Fibroblast of skin of abdomen (primary cell): Measurements from ENCODE around the gene POLG.

Experiments used
- DNase-seq: peaks from one replicate; pipeline ENCODE4 v3.0.0-alpha.2; 2013

POLG gene

GRCh38 chr15:89356634-89357298 is 22.1 kb upstream of the POLG start:
- no peak for DNase-seq

- no peak for DNase-seq
These were observed 19.4 kb upstream of the POLG start for GRCh38 chr15:89353991-89354390.

- DNase-seq, result no peak
These were observed 17.9 kb upstream of the POLG start for GRCh38 chr15:89352476-89352875.

GRCh38 chr15:89349206-89349558 is 14.6 kb upstream of the POLG start:
- DNase-seq, result no peak

GRCh38 chr15:89346516-89347231 is 12.1 kb upstream of the POLG start:
- no peak for DNase-seq

- no peak for DNase-seq
These were observed 10.6 kb upstream of the POLG start for GRCh38 chr15:89345248-89345647.

GRCh38 chr15:89342840-89343239 is 8.2 kb upstream of the POLG start:
- no peak for DNase-seq

GRCh38 chr15:89341316-89342005 is 6.8 kb upstream of the POLG start:
- no peak for DNase-seq

- no peak for DNase-seq
These were observed 5.9 kb upstream of the POLG start for GRCh38 chr15:89340573-89340972.

GRCh38 chr15:89338036-89338435 is 3.4 kb upstream of the POLG start:
- DNase-seq, result no peak

GRCh38 chr15:89335298-89336041 is 846 bp upstream of the POLG start:
- DNase-seq, result no peak

GRCh38 chr15:89333959-89334509 is 590 bp downstream of the POLG start:
- peak; percentile 5 for DNase-seq

GRCh38 chr15:89333011-89333860 is 1.4 kb downstream of the POLG start:
- DNase-seq, result no peak

- DNase-seq, result peak; percentile 21
These were observed 2.2 kb downstream of the POLG start for GRCh38 chr15:89332446-89332845.

- no peak for DNase-seq
These were observed 3.6 kb downstream of the POLG start for GRCh38 chr15:89330881-89331595.

GRCh38 chr15:89330119-89330518 is 4.5 kb downstream of the POLG start:
- no peak for DNase-seq

GRCh38 chr15:89329329-89330084 is 5.1 kb downstream of the POLG start:
- DNase-seq, result no peak

- no peak for DNase-seq
These were observed 6.0 kb downstream of the POLG start for GRCh38 chr15:89328398-89329254.

- no peak for DNase-seq
These were observed 7.5 kb downstream of the POLG start for GRCh38 chr15:89327113-89327512.
